PFSK-1 (cell line): ENCODE measurements around the gene NOL4L.

Experiments
- FOXP2 ChIP-seq: optimal IDR thresholded peaks from 2 replicates; pipeline ENCODE3; 2011; ENCODE audit warnings: borderline replicate concordance, control low read depth, inconsistent platforms; ENCODE audit not compliant: insufficient read depth; ENCODE audit errors: extremely low read length, extremely low read depth
- POLR2AphosphoS5 ChIP-seq: IDR thresholded peaks from 2 replicates; pipeline ENCODE4 v1.6.1; 2012; ENCODE audit warnings: low read depth, mild to moderate bottlenecking, control low read depth, low read length, moderate library complexity
- SIN3A ChIP-seq: IDR thresholded peaks from 2 replicates; pipeline ENCODE4 v1.6.1; 2012; ENCODE audit warnings: mild to moderate bottlenecking, low read length, moderate library complexity, borderline replicate concordance; ENCODE audit not compliant: insufficient read depth
- TAF1 ChIP-seq: IDR thresholded peaks from 2 replicates; pipeline ENCODE4 v1.6.1; 2012; ENCODE audit warnings: low read length, control low read depth, borderline replicate concordance; ENCODE audit not compliant: insufficient read depth
- TF ChIP-seq, protein P1 (sequence below), 2 experiments: IDR thresholded peaks; 2 replicates each; pipeline versions ENCODE4 v1.6.1 to v1.8.0; 2011 to 2012; ENCODE audit warnings: low read depth in 2 of 2, low read length in 2 of 2, control low read depth in 1 of 2, inconsistent platforms in 1 of 2, mild to moderate bottlenecking in 1 of 2, moderate library complexity in 1 of 2; ENCODE audit not compliant: insufficient read depth in 1 of 2

Gene NOL4L

DNA sequence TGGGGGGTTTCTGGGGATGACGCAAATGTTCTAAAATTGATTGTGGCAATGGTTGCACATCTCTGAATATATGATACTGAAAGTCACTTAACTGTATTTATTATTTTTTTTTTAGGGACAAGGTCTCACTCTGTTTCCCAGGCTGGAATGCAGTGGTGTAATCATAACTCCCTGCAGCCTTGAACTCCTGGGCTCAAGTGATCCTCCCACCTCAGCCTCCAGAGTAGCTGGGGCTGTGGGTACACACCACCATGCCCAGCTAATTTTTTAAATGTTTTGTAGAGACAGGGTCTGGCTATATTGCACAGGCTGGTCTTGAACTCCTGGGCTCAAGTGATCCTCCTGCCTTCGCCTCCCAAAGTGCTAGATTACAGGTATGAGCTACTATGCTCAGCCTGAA, 33.4 kb downstream of the NOL4L start:
- no peak for TF ChIP-seq POLR2AphosphoS5
- TF ChIP-seq, protein P1, sequence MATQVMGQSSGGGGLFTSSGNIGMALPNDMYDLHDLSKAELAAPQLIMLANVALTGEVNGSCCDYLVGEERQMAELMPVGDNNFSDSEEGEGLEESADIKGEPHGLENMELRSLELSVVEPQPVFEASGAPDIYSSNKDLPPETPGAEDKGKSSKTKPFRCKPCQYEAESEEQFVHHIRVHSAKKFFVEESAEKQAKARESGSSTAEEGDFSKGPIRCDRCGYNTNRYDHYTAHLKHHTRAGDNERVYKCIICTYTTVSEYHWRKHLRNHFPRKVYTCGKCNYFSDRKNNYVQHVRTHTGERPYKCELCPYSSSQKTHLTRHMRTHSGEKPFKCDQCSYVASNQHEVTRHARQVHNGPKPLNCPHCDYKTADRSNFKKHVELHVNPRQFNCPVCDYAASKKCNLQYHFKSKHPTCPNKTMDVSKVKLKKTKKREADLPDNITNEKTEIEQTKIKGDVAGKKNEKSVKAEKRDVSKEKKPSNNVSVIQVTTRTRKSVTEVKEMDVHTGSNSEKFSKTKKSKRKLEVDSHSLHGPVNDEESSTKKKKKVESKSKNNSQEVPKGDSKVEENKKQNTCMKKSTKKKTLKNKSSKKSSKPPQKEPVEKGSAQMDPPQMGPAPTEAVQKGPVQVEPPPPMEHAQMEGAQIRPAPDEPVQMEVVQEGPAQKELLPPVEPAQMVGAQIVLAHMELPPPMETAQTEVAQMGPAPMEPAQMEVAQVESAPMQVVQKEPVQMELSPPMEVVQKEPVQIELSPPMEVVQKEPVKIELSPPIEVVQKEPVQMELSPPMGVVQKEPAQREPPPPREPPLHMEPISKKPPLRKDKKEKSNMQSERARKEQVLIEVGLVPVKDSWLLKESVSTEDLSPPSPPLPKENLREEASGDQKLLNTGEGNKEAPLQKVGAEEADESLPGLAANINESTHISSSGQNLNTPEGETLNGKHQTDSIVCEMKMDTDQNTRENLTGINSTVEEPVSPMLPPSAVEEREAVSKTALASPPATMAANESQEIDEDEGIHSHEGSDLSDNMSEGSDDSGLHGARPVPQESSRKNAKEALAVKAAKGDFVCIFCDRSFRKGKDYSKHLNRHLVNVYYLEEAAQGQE (IDR thresholded peaks at IDR 0.05; ENCODE audit: insufficient read depth in 1 of 2, low read depth in 2 of 2, low read length in 2 of 2) = no peak
- TF ChIP-seq TAF1 = no peak
- no peak for TF ChIP-seq FOXP2
- TF ChIP-seq SIN3A = no peak

DNA sequence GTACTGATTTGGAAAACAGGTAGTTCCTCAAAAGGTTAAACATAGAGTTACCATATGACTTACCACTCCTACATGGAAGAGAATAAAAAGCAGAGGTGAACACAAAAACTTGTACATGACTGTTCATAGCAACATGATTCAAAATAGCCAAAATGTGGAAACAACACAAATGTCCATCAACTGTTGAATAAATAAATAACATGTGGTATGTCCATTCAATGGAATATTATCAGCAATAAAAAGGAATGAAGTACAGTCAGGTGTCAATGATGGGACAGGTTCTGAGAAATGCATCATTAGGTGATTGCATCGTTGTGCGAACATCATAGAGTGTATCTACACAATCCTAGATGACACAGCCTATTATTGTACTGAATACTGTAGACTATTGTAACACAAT, 35.3 kb downstream of the NOL4L start:
- TF ChIP-seq SIN3A = no peak
- no peak for TF ChIP-seq FOXP2
- no peak for TF ChIP-seq TAF1
- TF ChIP-seq, protein P1 (IDR thresholded peaks at IDR 0.05; ENCODE audit: insufficient read depth in 1 of 2, low read depth in 2 of 2, low read length in 2 of 2) = no peak
- TF ChIP-seq POLR2AphosphoS5 = no peak

DNA sequence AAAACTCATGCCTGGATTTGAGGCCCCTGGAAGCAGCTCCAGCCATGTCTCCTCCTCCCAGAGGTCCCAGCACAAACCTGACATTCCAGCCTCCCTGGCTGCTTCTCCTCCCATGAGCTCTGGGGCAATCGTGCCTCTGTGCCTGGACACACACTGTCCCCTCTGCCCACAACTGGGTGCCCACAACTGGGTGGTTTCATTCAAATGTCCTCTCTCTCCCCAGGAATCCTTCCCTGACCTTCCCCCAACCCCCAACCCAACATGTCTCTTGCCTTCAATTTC, 37.4 kb downstream of the NOL4L start:
- TF ChIP-seq TAF1 (no peak), POLR2AphosphoS5 (no peak)

DNA sequence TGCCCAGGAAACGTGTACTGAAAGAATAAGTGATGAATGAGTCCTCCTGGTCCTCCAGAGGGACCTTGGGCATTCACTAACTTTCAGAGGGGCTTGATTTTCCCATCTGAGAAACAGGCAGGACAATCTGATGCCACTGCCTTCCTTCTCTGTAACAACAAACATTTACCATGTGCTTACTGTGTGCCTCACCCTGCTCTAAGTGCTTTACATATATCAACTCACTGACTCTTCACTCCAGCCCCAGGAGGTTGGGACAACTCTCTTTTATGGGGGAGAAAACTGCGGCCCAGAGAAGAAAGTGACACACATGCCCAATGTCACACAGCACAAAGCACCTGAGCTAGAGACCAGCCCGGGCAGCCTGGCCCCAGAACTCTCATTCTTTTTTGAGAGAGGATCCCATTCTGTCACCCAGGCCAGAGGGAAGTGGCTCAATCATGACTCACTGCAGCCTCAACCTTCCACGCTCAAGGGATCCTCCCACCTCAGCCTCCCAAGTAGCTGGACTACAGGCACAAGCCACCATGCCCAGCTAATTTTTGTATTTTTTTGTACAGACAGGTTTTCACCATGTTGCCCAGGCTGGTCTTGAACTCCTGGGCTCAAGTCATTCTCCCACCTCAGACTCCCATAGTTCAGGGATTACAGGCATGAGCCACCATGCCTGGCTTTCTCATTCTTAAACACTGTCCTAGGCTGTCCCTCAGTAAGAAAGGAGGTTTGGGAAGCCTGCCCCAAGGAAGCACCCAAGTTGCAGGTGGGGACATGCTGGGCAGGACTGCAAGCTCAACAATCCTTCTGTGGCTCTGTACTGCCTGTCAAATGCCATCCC, 38.0 kb downstream of the NOL4L start:
- TF ChIP-seq TAF1 (no peak), POLR2AphosphoS5 (no peak), FOXP2 (no peak), SIN3A (no peak)
- TF ChIP-seq, protein P1 (IDR thresholded peaks at IDR 0.05; ENCODE audit: insufficient read depth in 1 of 2, low read depth in 2 of 2, low read length in 2 of 2) = no peak

DNA sequence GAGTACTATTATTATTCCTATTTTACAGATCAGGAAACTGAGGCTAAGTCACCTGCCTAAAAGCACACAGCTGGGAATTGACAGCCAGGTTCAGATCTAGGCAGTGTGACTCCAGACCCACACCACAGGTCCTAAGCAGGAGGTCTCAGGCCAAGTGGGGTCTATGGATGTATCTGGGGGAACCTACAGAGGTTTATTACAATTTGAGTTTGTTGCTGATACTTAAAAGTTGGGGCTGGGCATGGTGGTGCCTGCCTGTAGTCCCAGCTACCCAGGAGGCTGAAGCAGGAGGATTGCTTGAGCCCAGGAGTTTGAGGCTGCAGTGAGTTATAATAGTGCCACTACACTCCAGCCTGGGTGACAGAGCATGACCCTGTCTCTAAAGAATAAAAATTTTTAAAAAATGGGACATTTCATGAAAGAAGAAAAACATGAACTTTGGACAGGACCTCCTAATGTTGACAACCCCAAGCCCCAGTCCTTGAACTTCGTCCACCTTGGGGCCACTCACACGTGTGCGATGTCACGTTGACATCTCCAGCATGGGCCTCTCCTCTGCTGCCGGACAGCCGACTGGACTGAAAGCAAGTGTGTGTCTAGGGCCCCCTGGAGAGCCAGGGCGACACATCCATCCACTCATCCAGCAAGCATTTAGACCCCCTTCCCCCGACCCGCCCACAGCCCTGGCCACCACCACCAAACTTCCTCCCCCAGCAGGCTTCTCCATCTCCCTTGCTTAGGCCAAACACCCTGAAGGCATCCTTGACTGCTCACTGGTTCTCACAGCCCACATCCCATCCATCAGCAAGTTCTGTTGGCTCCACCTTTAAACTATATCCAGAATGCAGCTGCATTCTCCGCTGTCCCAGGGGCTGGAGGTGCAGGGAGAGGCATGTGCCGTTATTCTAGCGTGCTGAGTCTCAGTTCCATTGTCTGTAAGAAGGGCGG, 40.0 kb downstream of the NOL4L start:
- TF ChIP-seq, protein P1 (IDR thresholded peaks at IDR 0.05; ENCODE audit: insufficient read depth in 1 of 2, low read depth in 2 of 2, low read length in 2 of 2) = no peak
- TF ChIP-seq SIN3A = no peak
- TF ChIP-seq TAF1 = no peak
- TF ChIP-seq FOXP2 = no peak
- TF ChIP-seq POLR2AphosphoS5 = no peak
